K562 (cell line): ENCODE data around the gene PGS1.

Source experiments
- BRCA1 ChIP-seq, 2 experiments: fragments of 450-650 bp in 1 of 2; sonication (generic) in 1 of 2; formaldehyde crosslinking in 1 of 2; IDR thresholded peaks; 2 replicates each; pipeline versions ENCODE4 v1.5.0 to v1.6.1; 2017 to 2020; ENCODE audit warnings: mild to moderate bottlenecking in 1 of 2, missing genetic modification reagents in 1 of 2
- CHCHD3 ChIP-seq: fragments of 250-450 bp; sonication (Bioruptor Pico); IDR thresholded peaks from 2 replicates; pipeline ENCODE4 v2.1.2; 2022; ENCODE audit warnings: mild to moderate bottlenecking
- SIN3A ChIP-seq, 2 experiments: fragments of 150-350 bp in 1 of 2; IDR thresholded peaks; 2 replicates each; pipeline ENCODE4 v1.6.1; 2011 to 2016; ENCODE audit warnings: borderline replicate concordance in 2 of 2, low read depth in 2 of 2, low read length in 2 of 2, mild to moderate bottlenecking in 2 of 2, moderate library complexity in 2 of 2; ENCODE audit not compliant: control insufficient read depth in 1 of 2
- TAF1 ChIP-seq: IDR thresholded peaks from 2 replicates; pipeline ENCODE4 v1.6.1; 2011; ENCODE audit warnings: mild to moderate bottlenecking, low read length, moderate library complexity; ENCODE audit not compliant: insufficient read depth, control insufficient read depth, severe bottlenecking; ENCODE audit errors: extremely low read depth
- ZFX ChIP-seq: sonication (generic); formaldehyde crosslinking; IDR thresholded peaks from 2 replicates; pipeline ENCODE4 v1.8.0; 2022; ENCODE audit warnings: mild to moderate bottlenecking, missing genetic modification reagents, moderate library complexity
- ZNF274 ChIP-seq: IDR thresholded peaks from 2 replicates; pipeline ENCODE4 v1.6.1; 2011; ENCODE audit warnings: low read depth, mild to moderate bottlenecking, low read length, moderate library complexity, borderline replicate concordance
- TF ChIP-seq, protein P1 (sequence below): sonication (generic); formaldehyde crosslinking; IDR thresholded peaks from 2 replicates; pipeline ENCODE4 v1.9.0; 2022; ENCODE audit warnings: mild to moderate bottlenecking, missing genetic modification reagents
- TF ChIP-seq, protein P2 (sequence below), 3 experiments: IDR thresholded peaks in 2 of 3; conservative IDR thresholded peaks in 1 of 3; 2 replicates each; pipeline ENCODE4 v1.5.1; 2011 to 2012; ENCODE audit warnings: low read length in 3 of 3, mild to moderate bottlenecking in 3 of 3, control low read depth in 2 of 3, improper control_type of control experiment in 1 of 3, inconsistent platforms in 1 of 3, low read depth in 1 of 3, mixed read lengths in 1 of 3, moderate library complexity in 1 of 3; ENCODE audit not compliant: insufficient read depth in 2 of 3
- TF ChIP-seq, protein P3 (sequence below): fragments of 450-650 bp; IDR thresholded peaks from 2 replicates; pipeline ENCODE4 v1.6.1; 2016; ENCODE audit warnings: mild to moderate bottlenecking

DNA sequence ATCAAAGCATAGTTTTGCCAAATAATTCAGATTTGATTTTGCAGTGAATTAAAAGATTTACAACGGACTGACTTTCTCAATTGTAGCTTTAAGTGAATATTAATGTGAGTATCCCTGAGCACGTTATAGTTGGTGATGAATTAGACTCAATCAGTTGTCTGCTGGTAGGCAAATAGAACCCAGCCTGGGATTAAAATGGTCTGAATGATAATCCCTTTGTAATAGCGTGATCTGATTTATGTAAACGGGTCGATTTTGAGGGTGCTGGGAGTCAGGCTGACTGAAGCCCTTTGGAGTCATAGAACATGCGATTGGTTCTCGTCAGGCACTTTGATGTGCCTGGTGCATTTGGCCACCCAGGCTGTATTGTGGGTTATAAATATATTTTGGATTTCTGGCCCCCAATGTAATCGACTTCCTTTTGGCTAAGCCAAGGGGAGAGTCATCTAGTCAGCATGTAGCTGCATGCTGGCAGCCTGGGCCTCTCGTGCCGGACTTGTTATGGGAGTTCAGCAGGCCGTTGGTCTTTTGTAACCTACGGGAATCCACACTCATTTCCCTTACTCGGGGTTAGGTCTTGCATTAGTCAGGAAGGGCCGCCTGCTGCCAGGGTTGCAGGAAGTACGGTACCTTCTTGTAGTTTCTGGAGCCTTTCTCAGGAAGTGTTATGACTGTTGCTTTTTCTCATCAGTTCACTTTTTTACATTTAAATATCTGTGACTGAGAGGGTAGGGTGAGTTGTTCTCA lies 5.4 kb downstream of the PGS1 start:
- TF ChIP-seq ZNF274 (no peak), TAF1 (no peak), CHCHD3 (CRISPR knock-in tag) (no peak), SIN3A (IDR thresholded peaks at IDR 0.05; ENCODE audit: borderline replicate concordance in 2 of 2, control insufficient read depth in 1 of 2, low read depth in 2 of 2, low read length in 2 of 2) (no peak), ZFX (CRISPR knock-in tag) (no peak), BRCA1 (IDR thresholded peaks at IDR 0.05) (no peak), BRCA1 (CRISPR knock-in tag; IDR thresholded peaks at IDR 0.05) (no peak)
- TF ChIP-seq, protein P1, sequence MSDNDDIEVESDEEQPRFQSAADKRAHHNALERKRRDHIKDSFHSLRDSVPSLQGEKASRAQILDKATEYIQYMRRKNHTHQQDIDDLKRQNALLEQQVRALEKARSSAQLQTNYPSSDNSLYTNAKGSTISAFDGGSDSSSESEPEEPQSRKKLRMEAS (CRISPR knock-in tag), result no peak
- TF ChIP-seq, protein P2, sequence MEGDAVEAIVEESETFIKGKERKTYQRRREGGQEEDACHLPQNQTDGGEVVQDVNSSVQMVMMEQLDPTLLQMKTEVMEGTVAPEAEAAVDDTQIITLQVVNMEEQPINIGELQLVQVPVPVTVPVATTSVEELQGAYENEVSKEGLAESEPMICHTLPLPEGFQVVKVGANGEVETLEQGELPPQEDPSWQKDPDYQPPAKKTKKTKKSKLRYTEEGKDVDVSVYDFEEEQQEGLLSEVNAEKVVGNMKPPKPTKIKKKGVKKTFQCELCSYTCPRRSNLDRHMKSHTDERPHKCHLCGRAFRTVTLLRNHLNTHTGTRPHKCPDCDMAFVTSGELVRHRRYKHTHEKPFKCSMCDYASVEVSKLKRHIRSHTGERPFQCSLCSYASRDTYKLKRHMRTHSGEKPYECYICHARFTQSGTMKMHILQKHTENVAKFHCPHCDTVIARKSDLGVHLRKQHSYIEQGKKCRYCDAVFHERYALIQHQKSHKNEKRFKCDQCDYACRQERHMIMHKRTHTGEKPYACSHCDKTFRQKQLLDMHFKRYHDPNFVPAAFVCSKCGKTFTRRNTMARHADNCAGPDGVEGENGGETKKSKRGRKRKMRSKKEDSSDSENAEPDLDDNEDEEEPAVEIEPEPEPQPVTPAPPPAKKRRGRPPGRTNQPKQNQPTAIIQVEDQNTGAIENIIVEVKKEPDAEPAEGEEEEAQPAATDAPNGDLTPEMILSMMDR (IDR thresholded peaks at IDR 0.05 in 2 of 3, conservative IDR thresholded peaks at IDR 0.05 in 1 of 3; ENCODE audit: insufficient read depth in 2 of 3, low read depth in 1 of 3, low read length in 3 of 3), result no peak
- TF ChIP-seq, protein P3, sequence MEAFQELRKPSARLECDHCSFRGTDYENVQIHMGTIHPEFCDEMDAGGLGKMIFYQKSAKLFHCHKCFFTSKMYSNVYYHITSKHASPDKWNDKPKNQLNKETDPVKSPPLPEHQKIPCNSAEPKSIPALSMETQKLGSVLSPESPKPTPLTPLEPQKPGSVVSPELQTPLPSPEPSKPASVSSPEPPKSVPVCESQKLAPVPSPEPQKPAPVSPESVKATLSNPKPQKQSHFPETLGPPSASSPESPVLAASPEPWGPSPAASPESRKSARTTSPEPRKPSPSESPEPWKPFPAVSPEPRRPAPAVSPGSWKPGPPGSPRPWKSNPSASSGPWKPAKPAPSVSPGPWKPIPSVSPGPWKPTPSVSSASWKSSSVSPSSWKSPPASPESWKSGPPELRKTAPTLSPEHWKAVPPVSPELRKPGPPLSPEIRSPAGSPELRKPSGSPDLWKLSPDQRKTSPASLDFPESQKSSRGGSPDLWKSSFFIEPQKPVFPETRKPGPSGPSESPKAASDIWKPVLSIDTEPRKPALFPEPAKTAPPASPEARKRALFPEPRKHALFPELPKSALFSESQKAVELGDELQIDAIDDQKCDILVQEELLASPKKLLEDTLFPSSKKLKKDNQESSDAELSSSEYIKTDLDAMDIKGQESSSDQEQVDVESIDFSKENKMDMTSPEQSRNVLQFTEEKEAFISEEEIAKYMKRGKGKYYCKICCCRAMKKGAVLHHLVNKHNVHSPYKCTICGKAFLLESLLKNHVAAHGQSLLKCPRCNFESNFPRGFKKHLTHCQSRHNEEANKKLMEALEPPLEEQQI, result no peak
